ENCODE data around the gene SH3PXD2A. TPM values are rescaled to one million over a fixed set of nuclear protein-coding genes. Genes with fewer than 3 reads are reported as not detected.
"Not testable (repeated sequence)": the region's sequence is repeated elsewhere in the genome, so short reads cannot be mapped to it uniquely, and the experiment has no call there.

Gene SH3PXD2A
- total RNA-seq, 1 experiment from 2014 or later = 9.7 TPM

- DNase-seq (ENCODE audit: low read depth) = no peak
These were observed 232.3 kb downstream of the SH3PXD2A start for GRCh38 chr10:103622935-103623574.

- DNase-seq (ENCODE audit: low read depth) = no peak
These were observed 233.1 kb downstream of the SH3PXD2A start for GRCh38 chr10:103622286-103622685.

- DNase-seq (ENCODE audit: low read depth) = no peak
These were observed 233.6 kb downstream of the SH3PXD2A start for GRCh38 chr10:103621783-103622125.

- no peak for DNase-seq (ENCODE audit: low read depth)
These were observed 234.2 kb downstream of the SH3PXD2A start for GRCh38 chr10:103620891-103621782.

- no peak for DNase-seq (ENCODE audit: low read depth)
These were observed 235.0 kb downstream of the SH3PXD2A start for GRCh38 chr10:103620352-103620740.

- no peak for DNase-seq (ENCODE audit: low read depth)
These were observed 235.7 kb downstream of the SH3PXD2A start for GRCh38 chr10:103619424-103620351.

GRCh38 chr10:103618575-103619423, 236.6 kb downstream of the SH3PXD2A start:
- DNase-seq (ENCODE audit: low read depth) = no peak

GRCh38 chr10:103617602-103618385, 237.6 kb downstream of the SH3PXD2A start:
- no peak for DNase-seq (ENCODE audit: low read depth)

- DNase-seq (ENCODE audit: low read depth) = no peak
These were observed 238.4 kb downstream of the SH3PXD2A start for GRCh38 chr10:103616705-103617601.

- no peak for DNase-seq (ENCODE audit: low read depth)
These were observed 240.8 kb downstream of the SH3PXD2A start for GRCh38 chr10:103614306-103615158.

- no peak for DNase-seq (ENCODE audit: low read depth)
These were observed 241.8 kb downstream of the SH3PXD2A start for GRCh38 chr10:103613616-103614015.

GRCh38 chr10:103612462-103613365, 242.7 kb downstream of the SH3PXD2A start:
- DNase-seq (ENCODE audit: low read depth) = peak; percentile 70

GRCh38 chr10:103610921-103611511, 244.4 kb downstream of the SH3PXD2A start:
- no peak for DNase-seq (ENCODE audit: low read depth)

- peak; percentile 38 for DNase-seq (ENCODE audit: low read depth)
These were observed 245.3 kb downstream of the SH3PXD2A start for GRCh38 chr10:103610083-103610472.

GRCh38 chr10:103609231-103610082, 245.9 kb downstream of the SH3PXD2A start:
- no peak for DNase-seq (ENCODE audit: low read depth)

- not testable (repeated sequence) for DNase-seq (ENCODE audit: low read depth)
These were observed 247.3 kb downstream of the SH3PXD2A start for GRCh38 chr10:103608056-103608455.
